Measurements from ENCODE around the gene GRWD1.

DNA sequence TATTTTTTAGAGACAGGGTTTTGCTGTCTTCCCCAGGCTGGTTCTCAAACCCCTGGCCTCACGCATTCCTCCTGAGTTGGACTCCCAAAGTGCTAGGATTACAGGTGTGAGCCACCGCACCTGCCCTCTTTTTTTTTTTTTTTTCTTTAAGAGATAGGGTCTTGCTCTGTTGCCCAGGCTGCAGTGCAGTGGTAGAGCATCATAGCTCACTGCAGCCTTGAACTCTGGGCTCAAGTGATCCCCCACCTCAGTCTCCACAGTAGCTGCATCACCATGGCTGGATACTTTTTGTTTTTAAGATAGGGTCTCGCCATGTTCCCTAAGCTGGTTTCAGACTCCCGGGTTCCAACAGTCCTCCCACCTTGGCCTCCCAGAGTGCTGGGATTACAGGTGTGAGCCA lies 11.1 kb downstream of the GRWD1 start:
- TF ChIP-seq, protein P1, sequence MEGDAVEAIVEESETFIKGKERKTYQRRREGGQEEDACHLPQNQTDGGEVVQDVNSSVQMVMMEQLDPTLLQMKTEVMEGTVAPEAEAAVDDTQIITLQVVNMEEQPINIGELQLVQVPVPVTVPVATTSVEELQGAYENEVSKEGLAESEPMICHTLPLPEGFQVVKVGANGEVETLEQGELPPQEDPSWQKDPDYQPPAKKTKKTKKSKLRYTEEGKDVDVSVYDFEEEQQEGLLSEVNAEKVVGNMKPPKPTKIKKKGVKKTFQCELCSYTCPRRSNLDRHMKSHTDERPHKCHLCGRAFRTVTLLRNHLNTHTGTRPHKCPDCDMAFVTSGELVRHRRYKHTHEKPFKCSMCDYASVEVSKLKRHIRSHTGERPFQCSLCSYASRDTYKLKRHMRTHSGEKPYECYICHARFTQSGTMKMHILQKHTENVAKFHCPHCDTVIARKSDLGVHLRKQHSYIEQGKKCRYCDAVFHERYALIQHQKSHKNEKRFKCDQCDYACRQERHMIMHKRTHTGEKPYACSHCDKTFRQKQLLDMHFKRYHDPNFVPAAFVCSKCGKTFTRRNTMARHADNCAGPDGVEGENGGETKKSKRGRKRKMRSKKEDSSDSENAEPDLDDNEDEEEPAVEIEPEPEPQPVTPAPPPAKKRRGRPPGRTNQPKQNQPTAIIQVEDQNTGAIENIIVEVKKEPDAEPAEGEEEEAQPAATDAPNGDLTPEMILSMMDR (IDR thresholded peaks at IDR 0.05; ENCODE audit: low read depth, low read length) = no peak
- no peak for TF ChIP-seq POLR2A (IDR thresholded peaks at IDR 0.05; ENCODE audit: extremely low read depth, insufficient read length)

Data from NB4 (cell line).